Ovary (tissue), 3 donors: ENCODE results near the gene CLNK.

Experiments used
- EP300 ChIP-seq: sonication (generic); formaldehyde crosslinking; IDR thresholded peaks from one replicate; pipeline ENCODE4 v1.6.1; 2017; ENCODE audit warnings: antibody characterized with exemption
- TF ChIP-seq, protein P1 (sequence below), 3 donors: fragments of 450-650 bp in 2 of 3; fragments of 200-600 bp in 1 of 3; IDR thresholded peaks; one replicate each; pipeline versions ENCODE4 v1.5.1 to v1.8.0; 2016 to 2022; ENCODE audit warnings: antibody characterized with exemption in 3 of 3, mild to moderate bottlenecking in 1 of 3
- donor health status: DM: no; HTN: no; CAD: no.

DNA sequence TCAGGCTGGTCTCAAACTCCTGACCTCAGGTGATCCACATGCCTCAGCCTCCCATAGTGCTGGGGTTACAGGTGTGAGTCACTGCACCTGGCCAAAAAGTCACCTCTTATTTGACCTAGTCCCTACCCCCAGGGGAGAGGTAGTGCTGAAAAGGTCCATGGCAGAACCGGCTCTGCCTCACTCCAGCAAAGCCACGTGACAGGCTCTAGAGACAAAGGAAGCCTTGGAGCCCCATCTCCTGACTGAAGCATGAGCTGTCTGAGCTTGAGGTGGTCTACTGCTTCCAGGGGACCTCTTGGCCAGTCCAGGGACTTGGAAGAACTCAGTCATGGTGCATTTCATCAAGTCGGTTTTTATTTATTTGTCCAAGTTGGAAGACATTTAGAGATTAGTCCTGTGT lies 174.8 kb downstream of the CLNK start:
- TF ChIP-seq, protein P1, sequence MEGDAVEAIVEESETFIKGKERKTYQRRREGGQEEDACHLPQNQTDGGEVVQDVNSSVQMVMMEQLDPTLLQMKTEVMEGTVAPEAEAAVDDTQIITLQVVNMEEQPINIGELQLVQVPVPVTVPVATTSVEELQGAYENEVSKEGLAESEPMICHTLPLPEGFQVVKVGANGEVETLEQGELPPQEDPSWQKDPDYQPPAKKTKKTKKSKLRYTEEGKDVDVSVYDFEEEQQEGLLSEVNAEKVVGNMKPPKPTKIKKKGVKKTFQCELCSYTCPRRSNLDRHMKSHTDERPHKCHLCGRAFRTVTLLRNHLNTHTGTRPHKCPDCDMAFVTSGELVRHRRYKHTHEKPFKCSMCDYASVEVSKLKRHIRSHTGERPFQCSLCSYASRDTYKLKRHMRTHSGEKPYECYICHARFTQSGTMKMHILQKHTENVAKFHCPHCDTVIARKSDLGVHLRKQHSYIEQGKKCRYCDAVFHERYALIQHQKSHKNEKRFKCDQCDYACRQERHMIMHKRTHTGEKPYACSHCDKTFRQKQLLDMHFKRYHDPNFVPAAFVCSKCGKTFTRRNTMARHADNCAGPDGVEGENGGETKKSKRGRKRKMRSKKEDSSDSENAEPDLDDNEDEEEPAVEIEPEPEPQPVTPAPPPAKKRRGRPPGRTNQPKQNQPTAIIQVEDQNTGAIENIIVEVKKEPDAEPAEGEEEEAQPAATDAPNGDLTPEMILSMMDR (IDR thresholded peaks at IDR 0.05) = no peak
- no peak for TF ChIP-seq EP300
